VCaP (cell line): ENCODE measurements around the gene ELAVL2.

Experiments
- H3K27ac ChIP-seq: fragments of 450-650 bp; 2 replicates; pipeline ENCODE4 v1.5.1; 2017
- TF ChIP-seq, protein P1 (sequence below): fragments of 450-650 bp; conservative IDR thresholded peaks from 2 replicates; pipeline ENCODE4 v1.5.1; 2017; ENCODE audit warnings: mild to moderate bottlenecking, moderate library complexity

Gene ELAVL2

GRCh38 chr9:23826120-23826629, at the start of gene ELAVL2:
Gene ELAVL2, minus strand, starts transcription at chr9:23826240. Its CDS starts 64,006 bp downstream, at chr9:23762234.
- H3K27ac ChIP-seq, result peak within 1 kb of the TSS; percentile 65
- TF ChIP-seq, protein P1, sequence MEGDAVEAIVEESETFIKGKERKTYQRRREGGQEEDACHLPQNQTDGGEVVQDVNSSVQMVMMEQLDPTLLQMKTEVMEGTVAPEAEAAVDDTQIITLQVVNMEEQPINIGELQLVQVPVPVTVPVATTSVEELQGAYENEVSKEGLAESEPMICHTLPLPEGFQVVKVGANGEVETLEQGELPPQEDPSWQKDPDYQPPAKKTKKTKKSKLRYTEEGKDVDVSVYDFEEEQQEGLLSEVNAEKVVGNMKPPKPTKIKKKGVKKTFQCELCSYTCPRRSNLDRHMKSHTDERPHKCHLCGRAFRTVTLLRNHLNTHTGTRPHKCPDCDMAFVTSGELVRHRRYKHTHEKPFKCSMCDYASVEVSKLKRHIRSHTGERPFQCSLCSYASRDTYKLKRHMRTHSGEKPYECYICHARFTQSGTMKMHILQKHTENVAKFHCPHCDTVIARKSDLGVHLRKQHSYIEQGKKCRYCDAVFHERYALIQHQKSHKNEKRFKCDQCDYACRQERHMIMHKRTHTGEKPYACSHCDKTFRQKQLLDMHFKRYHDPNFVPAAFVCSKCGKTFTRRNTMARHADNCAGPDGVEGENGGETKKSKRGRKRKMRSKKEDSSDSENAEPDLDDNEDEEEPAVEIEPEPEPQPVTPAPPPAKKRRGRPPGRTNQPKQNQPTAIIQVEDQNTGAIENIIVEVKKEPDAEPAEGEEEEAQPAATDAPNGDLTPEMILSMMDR, result peak; percentile 31

DNA sequence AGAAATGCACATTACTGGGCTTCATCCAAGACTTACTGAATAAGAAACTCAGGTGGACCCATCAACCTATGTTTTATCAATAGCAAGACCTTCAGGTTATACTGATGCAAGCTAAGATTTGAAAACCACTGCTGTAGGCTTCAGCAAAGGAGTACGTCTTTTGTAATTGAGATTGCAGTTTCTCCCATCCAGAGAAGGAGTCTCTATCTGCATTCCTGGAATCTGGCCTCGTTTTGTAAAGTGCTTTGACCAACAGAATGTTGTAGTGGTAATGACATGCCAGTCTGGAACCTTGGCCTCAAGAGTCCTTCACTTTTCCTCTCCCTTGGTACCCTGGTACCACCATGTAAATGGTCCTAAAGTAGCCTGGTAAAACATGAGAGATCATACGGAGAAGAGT, 32.2 kb upstream of the ELAVL2 start:
- TF ChIP-seq, protein P1, result no peak
- H3K27ac ChIP-seq, result no peak overlapping the region

DNA sequence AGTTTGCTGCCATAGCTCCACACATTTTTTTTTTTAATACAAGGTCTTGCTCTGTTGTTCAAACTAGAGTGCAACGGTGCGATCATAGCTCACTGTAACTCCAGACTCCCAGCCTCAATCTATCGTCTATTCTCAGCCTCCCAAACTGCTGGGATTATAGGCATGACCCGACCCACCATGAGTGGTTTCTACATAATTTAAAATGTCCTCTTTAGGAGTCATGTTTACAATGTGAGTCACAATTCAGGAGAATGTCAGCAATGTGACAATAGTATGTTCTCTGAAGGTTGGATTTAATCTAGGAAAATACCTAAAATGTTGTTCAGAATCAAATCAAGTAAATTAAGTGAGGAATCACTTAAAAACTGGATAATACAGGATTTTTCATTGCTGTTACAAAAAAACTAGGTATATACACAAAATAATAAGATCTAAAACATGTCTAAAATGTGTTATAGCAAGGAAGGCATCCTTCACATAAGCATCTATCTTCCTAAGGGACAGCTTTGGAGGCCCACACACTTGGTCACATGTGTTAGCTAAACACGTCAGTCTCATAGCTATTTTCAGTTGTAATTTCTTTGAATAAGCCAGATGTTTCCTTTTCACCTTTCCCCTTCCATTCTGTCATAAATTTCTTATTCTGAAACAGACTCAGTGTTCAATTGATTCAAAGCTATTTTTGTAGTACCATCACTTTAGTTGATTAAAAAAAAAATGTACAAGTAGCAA, 30.0 kb upstream of the ELAVL2 start:
- no peak overlapping the region for H3K27ac ChIP-seq
- TF ChIP-seq, protein P1, result no peak

GRCh38 chr9:23850690-23851629, 24.9 kb upstream of the ELAVL2 start:
- peak overlapping the region; percentile 15; the same call in 1 of the 2 replicates for H3K27ac ChIP-seq
- TF ChIP-seq, protein P1, result no peak

DNA sequence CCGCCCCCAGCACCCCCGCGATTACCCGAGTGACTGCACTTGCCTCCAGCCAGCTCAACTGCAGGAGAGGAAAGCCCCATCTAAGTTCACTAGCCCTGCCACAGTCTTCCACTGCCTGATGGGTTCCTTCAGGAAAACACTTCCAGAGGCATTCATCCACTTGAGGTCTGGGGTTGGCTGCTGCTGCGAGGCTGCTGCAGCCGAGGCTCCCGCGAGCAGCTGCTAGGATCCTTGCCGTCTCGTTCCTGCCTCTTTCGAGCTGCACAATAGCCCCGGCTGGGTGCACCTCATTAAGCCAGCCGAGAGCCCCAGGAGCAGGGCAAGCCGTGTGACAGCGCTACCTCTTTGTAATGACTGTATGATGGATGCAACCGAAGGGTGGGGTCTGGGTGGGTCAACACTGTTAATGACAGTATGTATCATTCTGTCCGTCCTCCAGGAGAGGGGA, 24.2 kb upstream of the ELAVL2 start:
- TF ChIP-seq, protein P1, result no peak
- peak overlapping the region; percentile 15; the same call in 1 of the 2 replicates for H3K27ac ChIP-seq

DNA sequence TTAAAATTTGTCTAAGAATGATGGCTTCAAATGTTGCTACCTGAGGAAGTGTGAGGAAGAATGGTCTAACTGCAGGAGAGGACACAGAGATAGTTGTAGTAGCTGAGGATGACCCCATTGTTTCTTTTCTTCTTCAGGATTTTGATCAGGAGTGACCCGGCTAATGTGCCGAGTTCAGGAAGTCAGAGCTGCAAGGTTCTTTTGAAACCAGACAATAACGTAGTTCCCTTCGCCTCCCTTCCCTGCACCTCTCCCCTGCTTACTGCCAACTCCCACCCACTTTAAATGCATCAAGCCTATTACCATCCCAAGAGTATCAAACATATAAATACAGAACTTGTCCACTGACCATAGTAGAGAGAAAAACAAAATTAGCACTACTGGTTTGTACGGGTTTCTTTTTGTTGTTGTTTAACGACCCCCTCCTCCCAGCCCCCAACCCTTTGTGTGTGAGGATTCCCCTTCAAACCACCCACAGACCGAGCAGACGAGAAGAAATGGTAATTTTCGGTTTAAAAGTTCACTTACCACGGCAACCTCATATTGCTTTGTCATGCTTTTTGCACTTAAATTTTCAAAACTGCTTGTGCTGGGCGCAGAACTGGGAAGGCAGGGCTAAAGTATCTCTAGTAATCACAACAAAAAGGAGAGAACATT, 23.5 kb upstream of the ELAVL2 start:
- no peak overlapping the region for H3K27ac ChIP-seq
- TF ChIP-seq, protein P1, result no peak
